HG02981 (cell line): ENCODE results near the gene REEP5.
"Not testable (repeated sequence)": the region's sequence is repeated elsewhere in the genome, so short reads cannot be mapped to it uniquely, and the experiment has no call there.

Source experiments
- ATAC-seq: cut with Tn5 transposase; IDR thresholded peaks from one replicate; pipeline ENCODE4 v1.9.1; 2021; ENCODE audit warnings: mild to moderate bottlenecking, moderate library complexity; ENCODE audit not compliant: unreplicated experiment

REEP5 gene

GRCh38 chr5:112921833-112922817 is at the start of gene REEP5:
TSS of gene REEP5 (minus strand) at chr5:112922227. CDS start at chr5:112922190, 37 bp downstream.
- ATAC-seq, result peak; percentile 56

- ATAC-seq, result no peak
Observed at GRCh38 chr5:112971276-112971675, 49.2 kb upstream of the REEP5 start.

GRCh38 chr5:112968411-112969106 is 46.5 kb upstream of the REEP5 start:
- no peak for ATAC-seq

- ATAC-seq, result no peak
Observed at GRCh38 chr5:112967520-112968083, 45.6 kb upstream of the REEP5 start.

DNA sequence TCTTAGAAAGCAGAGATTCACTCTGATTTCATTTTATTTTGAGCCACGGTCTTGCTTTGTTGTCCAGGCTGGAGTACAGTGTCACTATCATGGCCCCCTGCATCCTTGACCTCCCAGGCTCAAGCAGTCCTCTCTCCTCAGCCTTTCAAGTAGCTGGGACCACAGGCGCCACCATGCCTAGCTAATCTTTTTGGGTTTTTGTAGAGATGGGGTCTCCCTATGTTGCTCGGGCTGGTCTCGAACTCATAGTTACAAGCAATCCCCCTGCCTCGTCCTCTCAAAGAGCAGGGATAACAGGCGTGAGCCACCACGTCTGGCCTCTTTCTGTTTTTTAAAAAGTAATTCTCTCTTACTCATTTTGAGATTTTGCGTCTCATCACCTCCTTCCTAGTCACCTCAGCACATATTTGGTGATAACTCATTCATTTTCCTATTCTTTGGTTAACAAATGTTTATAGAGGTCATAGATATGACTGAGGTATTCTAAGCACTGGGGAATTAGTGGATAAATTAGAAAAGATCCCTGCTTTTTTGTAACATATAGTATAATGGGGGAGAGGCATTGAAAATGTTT is 43.8 kb upstream of the REEP5 start:
- ATAC-seq, result no peak

DNA sequence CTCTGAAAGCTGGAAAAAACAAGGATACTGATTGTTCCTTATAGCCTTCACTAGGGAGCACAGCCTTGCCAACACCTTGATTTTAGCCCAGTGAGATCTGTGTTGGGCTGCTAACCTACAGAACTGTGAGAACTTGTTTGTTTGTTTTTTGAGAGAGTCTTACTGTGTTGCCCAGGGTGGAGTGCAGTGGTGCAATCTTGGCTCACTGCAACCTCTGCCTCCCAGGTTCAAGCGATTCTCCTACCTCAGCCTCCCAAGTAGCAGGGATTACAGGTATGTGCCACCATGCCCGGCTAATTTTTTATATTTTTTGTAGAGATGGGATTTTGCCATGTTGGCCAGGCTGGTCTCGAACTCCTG is 41.3 kb upstream of the REEP5 start:
- ATAC-seq, result not testable (repeated sequence)

DNA sequence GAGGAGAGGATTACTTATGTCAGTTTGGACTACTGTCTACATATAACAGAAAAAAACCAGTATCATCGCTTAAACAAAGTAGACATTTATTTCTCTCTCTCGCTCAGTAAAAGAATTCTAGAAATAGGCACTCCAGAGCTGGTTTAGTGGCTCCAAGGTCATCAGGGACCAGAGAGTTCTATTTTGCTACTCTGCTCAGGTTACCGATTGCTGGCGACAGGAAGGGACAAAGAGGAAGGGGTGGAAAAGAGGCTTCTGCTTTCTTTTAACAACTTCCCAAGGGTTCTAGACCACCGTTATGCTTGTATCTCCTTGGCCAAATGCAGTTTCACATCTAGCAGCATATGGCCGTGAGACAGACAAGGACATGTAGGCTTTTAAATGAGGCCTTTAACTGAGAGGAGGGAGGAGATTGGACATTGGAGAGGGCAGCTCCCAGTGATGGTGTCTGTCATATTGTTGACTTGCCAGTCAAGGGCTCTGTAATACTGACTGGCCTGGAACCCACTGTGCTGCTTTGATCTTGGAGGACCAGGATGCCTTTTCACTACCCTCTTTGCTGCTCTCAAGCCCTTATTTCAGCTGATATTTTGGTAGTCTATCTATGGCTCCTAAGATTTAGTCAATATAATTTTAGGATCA is 39.0 kb upstream of the REEP5 start:
- ATAC-seq, result no peak

DNA sequence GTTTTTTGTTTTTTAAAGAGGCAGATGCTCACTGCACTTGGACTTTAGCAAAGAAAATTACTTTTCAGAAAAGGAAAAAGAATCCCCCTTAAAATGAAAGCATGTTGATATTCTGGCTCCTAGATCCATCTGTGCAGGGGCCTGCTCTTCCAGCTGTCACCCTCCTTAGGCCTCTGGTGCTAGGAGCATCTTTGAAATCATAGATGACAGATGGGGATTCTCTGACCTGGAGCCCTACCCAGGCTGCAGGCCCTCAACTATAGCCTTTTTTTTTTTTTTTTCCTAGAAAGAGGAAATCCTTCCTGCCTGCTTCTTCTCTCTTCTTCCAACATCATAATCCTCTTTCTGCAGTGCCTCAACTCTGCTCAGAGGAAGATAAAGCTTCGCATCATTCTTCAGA is 38.3 kb upstream of the REEP5 start:
- no peak for ATAC-seq

DNA sequence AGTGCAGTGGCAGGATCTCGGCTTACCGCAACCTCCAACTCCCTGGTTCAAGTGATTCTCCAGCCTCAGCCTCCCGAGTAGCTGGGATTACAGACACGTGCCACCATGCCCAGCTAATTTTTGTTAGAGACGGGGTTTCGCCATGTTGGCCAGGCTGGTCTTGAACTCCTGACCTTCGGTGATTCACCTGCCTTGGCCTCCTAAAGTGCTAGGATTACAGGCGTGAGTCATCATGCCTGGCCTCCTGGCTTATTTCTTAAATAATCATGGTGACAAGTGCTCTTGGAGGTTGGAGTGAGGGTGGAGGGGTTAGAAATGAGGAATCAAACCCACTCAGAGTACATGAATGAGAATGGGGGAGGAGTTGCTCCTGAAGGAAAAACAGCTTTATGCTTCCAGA is 37.8 kb upstream of the REEP5 start:
- not testable (repeated sequence) for ATAC-seq

- ATAC-seq, result peak; percentile 90
Observed at GRCh38 chr5:112958093-112959088, 36.4 kb upstream of the REEP5 start.

DNA sequence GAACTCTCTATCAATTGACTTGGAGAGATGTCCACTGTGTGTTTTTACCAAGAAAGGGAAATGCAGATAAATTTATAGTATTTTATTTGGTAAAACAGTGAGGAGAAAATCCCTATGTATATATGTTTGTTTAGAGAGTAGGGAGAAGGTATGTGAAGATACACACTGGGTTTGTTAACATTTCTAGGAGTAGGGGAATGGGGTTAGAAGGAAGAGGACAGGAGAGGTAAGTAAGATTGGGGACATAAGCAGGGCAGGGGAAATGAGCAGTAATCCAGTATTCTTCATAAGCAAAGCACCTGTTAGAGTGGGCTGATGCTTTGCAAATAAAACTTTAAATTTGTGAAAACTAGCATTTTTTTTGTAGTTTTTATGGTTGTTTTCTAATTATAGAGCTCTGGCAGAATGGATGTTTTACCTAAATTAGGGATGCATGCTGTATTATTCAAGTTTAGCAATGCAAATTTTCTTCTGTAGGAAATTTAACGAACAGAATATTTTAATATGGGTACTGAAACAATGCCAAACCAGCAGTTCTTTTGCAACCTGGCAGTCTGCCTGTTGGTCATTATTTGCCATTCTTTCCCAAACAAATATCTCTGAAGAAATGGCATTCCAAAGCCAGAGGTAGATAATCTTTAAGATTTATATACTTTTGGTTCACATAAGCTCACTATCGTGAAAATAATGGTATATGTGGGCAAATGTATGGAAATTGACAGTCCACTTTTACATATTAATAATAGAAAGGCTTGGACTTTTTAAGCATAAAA is 35.2 kb upstream of the REEP5 start:
- no peak for ATAC-seq

DNA sequence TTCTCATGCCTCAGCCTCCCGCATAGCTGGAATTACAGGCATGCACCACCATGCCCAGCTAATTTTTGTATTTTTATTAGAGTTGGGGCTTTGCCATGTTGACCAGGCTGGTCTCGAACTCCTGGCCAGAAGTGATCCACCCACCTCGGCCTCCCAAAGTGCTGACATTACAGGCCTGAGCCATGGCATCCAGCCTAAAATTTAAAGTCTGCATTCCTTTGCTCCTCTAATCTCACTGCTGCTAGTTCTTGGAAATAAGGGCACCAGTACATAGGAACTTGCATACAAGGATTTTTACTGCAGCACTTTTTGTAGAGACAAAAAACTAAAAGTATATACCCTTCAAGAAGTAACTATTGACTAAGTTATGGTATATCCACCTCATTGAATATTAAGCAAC is 34.6 kb upstream of the REEP5 start:
- ATAC-seq, result no peak

- ATAC-seq, result peak; percentile 77
Observed at GRCh38 chr5:112951124-112951702, 29.2 kb upstream of the REEP5 start.

DNA sequence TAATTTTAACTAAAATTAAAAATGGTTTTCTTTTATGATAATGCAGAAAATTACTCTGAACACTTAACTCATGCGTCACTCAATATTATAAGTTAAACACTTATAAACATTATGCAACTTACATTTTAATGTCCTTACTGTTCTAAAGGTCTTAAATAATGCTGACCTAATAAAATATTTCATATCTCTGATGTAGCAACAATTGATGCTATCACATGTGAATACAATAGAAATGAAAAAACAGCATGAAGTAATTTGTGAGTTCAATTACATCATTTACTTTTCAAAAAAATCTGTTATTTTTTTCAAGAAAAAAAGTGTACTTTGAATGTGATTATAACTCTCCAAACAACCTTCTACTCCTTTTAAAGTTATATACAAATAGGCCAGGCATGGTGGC is 26.4 kb upstream of the REEP5 start:
- no peak for ATAC-seq

- ATAC-seq, result no peak
Observed at GRCh38 chr5:112940670-112941069, 18.6 kb upstream of the REEP5 start.

DNA sequence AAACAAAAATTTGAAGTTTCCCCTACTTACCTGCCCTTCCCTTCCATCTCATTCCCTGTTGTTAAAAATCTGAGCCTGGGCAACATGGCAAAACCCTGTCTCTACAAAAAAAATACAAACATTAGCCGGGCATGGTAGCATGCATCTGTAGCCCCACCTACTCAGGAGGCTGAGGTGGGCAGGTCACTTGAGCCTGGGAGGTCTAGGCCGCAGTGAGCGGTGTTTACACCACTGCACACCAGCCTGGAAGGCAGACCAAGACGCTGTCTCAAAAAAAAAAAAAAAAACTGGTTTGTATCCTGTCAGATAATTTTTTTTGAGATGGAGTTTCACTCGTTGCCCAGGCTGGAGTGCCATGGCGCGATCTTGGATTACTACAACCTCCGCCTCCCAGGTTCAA is 16.3 kb upstream of the REEP5 start:
- ATAC-seq, result no peak

- no peak for ATAC-seq
Observed at GRCh38 chr5:112935675-112936074, 13.6 kb upstream of the REEP5 start.

DNA sequence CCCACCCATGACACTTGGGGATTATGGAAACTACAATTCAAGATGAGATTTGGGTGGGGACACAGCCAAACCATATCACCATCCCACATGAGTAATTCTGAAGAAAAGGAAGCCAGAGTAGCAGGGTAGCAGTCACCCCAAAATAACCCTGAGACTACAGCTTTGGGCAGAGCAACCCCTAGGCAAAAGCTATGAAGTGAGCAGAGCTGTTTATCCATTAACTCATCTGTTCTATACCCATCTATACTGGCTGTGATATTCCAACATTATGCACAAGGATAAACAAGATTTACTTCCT is 12.3 kb upstream of the REEP5 start:
- no peak for ATAC-seq
